Hematopoietic multipotent progenitor cell (in vitro differentiated cells): ENCODE data around the gene BNC2. TPM values are rescaled to one million over a fixed set of nuclear protein-coding genes. Genes with fewer than 3 reads are reported as not detected.
"Not testable (repeated sequence)": the region's sequence is repeated elsewhere in the genome, so short reads cannot be mapped to it uniquely, and the experiment has no call there.

Source experiments
- DNase-seq, 3 donors: peaks; one replicate each; pipeline ENCODE4 v3.0.0-alpha.2; 2011 to 2015; ENCODE audit warnings: low read depth in 2 of 3, low spot score in 2 of 3
- total RNA-seq: library from RNA; depleted of rRNA; stranded (reverse); fragments of >200 nt; gene quantifications from one replicate; pipeline ENCODE4 v1.2.3, GENCODE V29; 2012

Gene BNC2
- total RNA-seq, 1 donor, result under 0.01 TPM

- DNase-seq, result no peak
These were observed 401.3 kb downstream of the BNC2 start for GRCh38 chr9:16469184-16469583.

GRCh38 chr9:16461851-16462250, 408.6 kb downstream of the BNC2 start:
- no peak for DNase-seq

GRCh38 chr9:16461137-16461840, 409.2 kb downstream of the BNC2 start:
- no peak for DNase-seq

GRCh38 chr9:16460696-16461095, 409.8 kb downstream of the BNC2 start:
- DNase-seq, result no peak

GRCh38 chr9:16459421-16460148, 410.9 kb downstream of the BNC2 start:
- DNase-seq, result no peak

- no peak for DNase-seq
These were observed 411.6 kb downstream of the BNC2 start for GRCh38 chr9:16458696-16459420.

GRCh38 chr9:16455842-16456241, 414.6 kb downstream of the BNC2 start:
- no peak for DNase-seq

GRCh38 chr9:16453390-16453789, 417.1 kb downstream of the BNC2 start:
- no peak for DNase-seq

GRCh38 chr9:16450578-16450977, 419.9 kb downstream of the BNC2 start:
- no peak for DNase-seq

GRCh38 chr9:16450043-16450442, 420.4 kb downstream of the BNC2 start:
- DNase-seq, result no peak

GRCh38 chr9:16449076-16449730, 421.3 kb downstream of the BNC2 start:
- DNase-seq, result no peak

- DNase-seq, result no peak
These were observed 422.5 kb downstream of the BNC2 start for GRCh38 chr9:16447946-16448345.

- DNase-seq, result no peak
These were observed 423.8 kb downstream of the BNC2 start for GRCh38 chr9:16446636-16447035.

GRCh38 chr9:16445141-16445920, 425.1 kb downstream of the BNC2 start:
- DNase-seq, result no peak

GRCh38 chr9:16442622-16443021, 427.8 kb downstream of the BNC2 start:
- no peak for DNase-seq

- DNase-seq, result no peak
These were observed 428.7 kb downstream of the BNC2 start for GRCh38 chr9:16441791-16442190.

- not testable (repeated sequence) for DNase-seq
These were observed 431.6 kb downstream of the BNC2 start for GRCh38 chr9:16438831-16439230.

- DNase-seq, result no peak
These were observed 433.9 kb downstream of the BNC2 start for GRCh38 chr9:16436545-16436944.

GRCh38 chr9:16434526-16434925, 435.9 kb downstream of the BNC2 start:
- DNase-seq, result no peak

- DNase-seq, result no peak
These were observed 437.0 kb downstream of the BNC2 start for GRCh38 chr9:16433494-16433893.
